Skeletal muscle tissue (tissue), 4 donors: Measurements from ENCODE around the gene TLL2. TPM values are rescaled to one million over a fixed set of nuclear protein-coding genes. Genes with fewer than 3 reads are reported as not detected.

ENCODE experiments used
- H3K27ac ChIP-seq: one replicate; pipeline ENCODE4 v1.7.0; 2013; ENCODE audit warnings: mild to moderate bottlenecking, low read depth, low read length, inconsistent platforms
- H3K27me3 ChIP-seq, 3 donors: one replicate each; pipeline ENCODE4 v1.7.0; 2013; ENCODE audit warnings: low read length in 3 of 3; ENCODE audit not compliant: control insufficient read depth in 3 of 3, insufficient read depth in 3 of 3
- H3K36me3 ChIP-seq, 3 donors: one replicate each; pipeline ENCODE4 v1.7.0; 2013; ENCODE audit warnings: low read length in 3 of 3; ENCODE audit not compliant: control insufficient read depth in 3 of 3, insufficient read depth in 3 of 3
- H3K4me1 ChIP-seq, 3 donors: one replicate each; pipeline ENCODE4 v1.7.0; 2013; ENCODE audit warnings: low read length in 3 of 3, mild to moderate bottlenecking in 3 of 3; ENCODE audit not compliant: control insufficient read depth in 3 of 3, insufficient read depth in 3 of 3
- H3K4me3 ChIP-seq, 3 donors: one replicate each; pipeline ENCODE4 v1.7.0; 2013; ENCODE audit warnings: low read length in 3 of 3
- H3K9ac ChIP-seq, 3 donors: one replicate each; pipeline ENCODE4 v1.7.0; 2013; ENCODE audit warnings: low read length in 3 of 3, mild to moderate bottlenecking in 3 of 3, moderate library complexity in 2 of 3, low read depth in 1 of 3
- H3K9me3 ChIP-seq, 3 donors: one replicate each; pipeline ENCODE4 v1.7.0; 2013; ENCODE audit warnings: low read length in 3 of 3; ENCODE audit not compliant: control insufficient read depth in 3 of 3
- total RNA-seq: library from RNA; depleted of rRNA; stranded (reverse); fragments of >200 nt; gene quantifications from one replicate; pipeline ENCODE4 v1.2.3, GENCODE V29; 2014
- donor health status: Osteomylitis.

TLL2 gene
- total RNA-seq, 1 donor from 2014 or later: 0.52 TPM

- Histone ChIP-seq H3K4me3 (no peak overlapping the region), H3K4me1 (peaks cover 8 to 13% (median 10%) of the 10 kb centered on the region in 3 donors), H3K36me3 (no peaks in the 10 kb centered on the region), H3K9me3 (no peaks in the 10 kb centered on the region), H3K27me3 (peaks cover 0 to 10% (median 4%) of the 10 kb centered on the region in 3 donors), H3K27ac (no peak overlapping the region), H3K9ac (no peak overlapping the region)
Measured at GRCh38 chr10:96370584-96371157, 143.1 kb downstream of the TLL2 start.

DNA sequence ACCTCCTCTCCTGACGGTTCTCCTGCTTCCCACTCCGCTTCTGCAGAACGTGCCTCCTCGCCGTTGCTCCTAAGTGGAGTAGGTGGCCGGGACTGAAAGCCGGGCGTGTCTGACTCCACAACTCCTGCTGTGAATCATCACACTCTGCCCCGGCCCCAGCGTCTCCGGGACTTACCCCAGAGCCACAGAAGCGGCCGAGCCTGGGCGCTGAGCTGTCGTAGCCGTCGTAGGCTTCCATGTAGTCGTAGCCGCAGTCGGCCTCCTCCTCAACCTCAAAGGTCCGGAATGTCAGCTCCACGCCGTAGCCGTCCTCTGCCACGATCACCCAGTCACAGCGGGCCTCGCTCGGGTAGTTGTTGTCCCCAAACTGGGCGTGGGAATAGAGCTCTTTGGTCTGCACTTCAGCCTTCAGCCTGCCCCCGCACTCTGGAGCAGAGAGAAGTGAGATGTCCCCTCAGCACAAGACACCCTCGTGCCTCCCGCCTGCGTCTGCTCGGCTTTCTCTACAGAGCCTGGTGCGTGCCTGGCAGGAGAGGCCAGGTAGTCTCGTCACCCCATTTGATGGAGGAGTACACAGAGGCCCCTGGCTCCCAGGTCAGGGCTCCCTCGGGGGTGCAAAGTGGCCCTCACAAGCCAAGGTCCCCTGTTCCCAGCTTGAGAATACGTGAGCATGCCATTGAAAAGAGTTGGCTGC is 143.7 kb downstream of the TLL2 start:
- H3K4me1 ChIP-seq: peaks cover 3 to 9% (median 8%) of the 10 kb centered on the region in 3 donors
- peaks cover 0 to 10% (median 4%) of the 10 kb centered on the region in 3 donors for H3K27me3 ChIP-seq
- H3K36me3 ChIP-seq: no peaks in the 10 kb centered on the region
- H3K4me3 ChIP-seq: no peak overlapping the region
- no peak overlapping the region for H3K9ac ChIP-seq
- no peak overlapping the region for H3K27ac ChIP-seq
- H3K9me3 ChIP-seq: no peaks in the 10 kb centered on the region

DNA sequence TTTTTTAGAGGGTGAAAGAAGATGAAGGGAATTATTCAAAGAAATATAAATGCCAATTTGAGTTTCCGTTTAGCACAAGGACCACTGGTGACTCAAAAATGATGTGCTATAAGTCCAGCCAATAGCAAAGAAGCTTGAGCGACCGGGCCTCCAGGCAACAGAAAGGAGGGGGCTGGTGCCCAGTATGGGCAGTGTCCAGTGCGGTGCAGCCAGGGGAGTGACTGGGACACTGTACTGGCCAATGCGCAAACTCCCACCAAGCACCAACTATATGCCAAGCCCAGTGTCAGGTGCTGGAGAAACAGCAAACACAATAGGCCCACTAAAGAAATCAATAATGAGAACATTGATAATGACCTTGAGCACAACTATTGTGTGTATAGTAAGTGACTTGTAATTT is 144.8 kb downstream of the TLL2 start:
- H3K9ac ChIP-seq: no peak overlapping the region
- H3K27me3 ChIP-seq: peaks cover 0 to 8% (median 4%) of the 10 kb centered on the region in 3 donors
- no peak overlapping the region for H3K4me3 ChIP-seq
- H3K9me3 ChIP-seq: no peaks in the 10 kb centered on the region
- H3K4me1 ChIP-seq: peaks cover 0 to 5% (median 3%) of the 10 kb centered on the region in 3 donors
- H3K27ac ChIP-seq: no peak overlapping the region
- no peaks in the 10 kb centered on the region for H3K36me3 ChIP-seq

GRCh38 chr10:96367470-96367869 is 146.3 kb downstream of the TLL2 start:
- H3K9me3 ChIP-seq: no peaks in the 10 kb centered on the region
- H3K36me3 ChIP-seq: no peaks in the 10 kb centered on the region
- H3K9ac ChIP-seq: no peak overlapping the region
- H3K4me1 ChIP-seq: peaks cover 0 to 5% (median 3%) of the 10 kb centered on the region in 3 donors
- H3K27me3 ChIP-seq: peaks cover 0 to 3% (median 0%) of the 10 kb centered on the region in 3 donors
- no peak overlapping the region for H3K4me3 ChIP-seq
- H3K27ac ChIP-seq: no peak overlapping the region

DNA sequence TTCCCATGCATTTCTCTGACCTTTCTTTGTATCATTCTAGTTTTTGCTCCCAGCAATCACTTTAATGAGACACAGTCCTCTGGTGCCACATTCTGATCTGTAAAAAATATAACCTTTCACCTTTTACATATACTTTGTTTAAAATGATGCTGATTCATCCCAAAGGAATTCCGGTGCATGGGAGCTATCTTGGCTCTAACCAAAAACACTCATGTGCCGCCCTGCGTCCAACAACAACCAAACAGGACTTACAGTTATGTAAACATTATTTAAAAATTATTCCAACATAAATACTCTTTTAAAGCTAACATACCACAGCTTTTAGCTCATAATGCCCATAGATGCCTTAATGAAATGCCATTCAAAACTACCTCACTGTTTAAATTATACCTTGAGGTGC is 147.2 kb downstream of the TLL2 start:
- Histone ChIP-seq H3K9ac (no peak overlapping the region), H3K9me3 (no peaks in the 10 kb centered on the region), H3K36me3 (no peaks in the 10 kb centered on the region), H3K4me1 (peaks cover 0 to 5% (median 3%) of the 10 kb centered on the region in 3 donors), H3K27ac (no peak overlapping the region), H3K27me3 (peaks cover 0 to 3% (median 0%) of the 10 kb centered on the region in 3 donors), H3K4me3 (no peak overlapping the region)

- H3K9me3 ChIP-seq: no peaks in the 10 kb centered on the region
- H3K4me1 ChIP-seq: peaks cover 0 to 5% (median 3%) of the 10 kb centered on the region in 3 donors
- H3K36me3 ChIP-seq: no peaks in the 10 kb centered on the region
- peaks cover 0 to 3% (median 0%) of the 10 kb centered on the region in 3 donors for H3K27me3 ChIP-seq
- H3K27ac ChIP-seq: no peak overlapping the region
- H3K9ac ChIP-seq: no peak overlapping the region
- H3K4me3 ChIP-seq: no peak overlapping the region
Measured at GRCh38 chr10:96365571-96365970, 148.2 kb downstream of the TLL2 start.

DNA sequence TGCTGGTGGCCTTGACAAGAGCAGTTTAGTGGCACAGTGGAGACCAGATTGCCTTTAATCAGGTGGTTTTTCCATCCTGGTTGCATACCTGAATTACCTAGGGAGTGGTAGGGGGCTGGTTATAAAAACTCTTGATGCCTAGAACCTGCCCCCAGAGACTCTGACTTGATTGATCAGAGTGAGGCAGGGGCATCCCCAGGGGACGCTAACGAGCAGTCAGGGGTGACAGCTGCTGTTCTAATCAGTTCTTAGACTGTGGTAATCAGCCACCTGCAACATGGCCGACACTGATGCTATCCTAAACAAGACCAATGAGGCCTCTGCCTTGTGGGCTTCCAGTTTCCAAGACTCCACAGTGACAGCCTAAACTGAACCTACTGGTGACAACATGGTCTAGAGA is 153.0 kb downstream of the TLL2 start:
- Histone ChIP-seq H3K27me3 (peaks cover 0 to 8% (median 5%) of the 10 kb centered on the region in 3 donors), H3K27ac (no peak overlapping the region), H3K9ac (no peak overlapping the region), H3K9me3 (no peaks in the 10 kb centered on the region), H3K4me3 (no peak overlapping the region), H3K4me1 (no peaks in the 10 kb centered on the region), H3K36me3 (no peaks in the 10 kb centered on the region)

- H3K9me3 ChIP-seq: no peaks in the 10 kb centered on the region
- H3K27ac ChIP-seq: no peak overlapping the region
- H3K27me3 ChIP-seq: peaks cover 0 to 13% (median 5%) of the 10 kb centered on the region in 3 donors
- H3K4me1 ChIP-seq: no peaks in the 10 kb centered on the region
- no peak overlapping the region for H3K4me3 ChIP-seq
- no peak overlapping the region for H3K9ac ChIP-seq
- H3K36me3 ChIP-seq: no peaks in the 10 kb centered on the region
Measured at GRCh38 chr10:96360331-96360730, 153.4 kb downstream of the TLL2 start.

- H3K36me3 ChIP-seq: no peaks in the 10 kb centered on the region
- H3K9ac ChIP-seq: no peak overlapping the region
- no peak overlapping the region for H3K4me3 ChIP-seq
- no peaks in the 10 kb centered on the region for H3K4me1 ChIP-seq
- no peaks in the 10 kb centered on the region for H3K9me3 ChIP-seq
- peaks cover 0 to 14% (median 5%) of the 10 kb centered on the region in 3 donors for H3K27me3 ChIP-seq
- H3K27ac ChIP-seq: no peak overlapping the region
Measured at GRCh38 chr10:96359616-96360015, 154.1 kb downstream of the TLL2 start.

DNA sequence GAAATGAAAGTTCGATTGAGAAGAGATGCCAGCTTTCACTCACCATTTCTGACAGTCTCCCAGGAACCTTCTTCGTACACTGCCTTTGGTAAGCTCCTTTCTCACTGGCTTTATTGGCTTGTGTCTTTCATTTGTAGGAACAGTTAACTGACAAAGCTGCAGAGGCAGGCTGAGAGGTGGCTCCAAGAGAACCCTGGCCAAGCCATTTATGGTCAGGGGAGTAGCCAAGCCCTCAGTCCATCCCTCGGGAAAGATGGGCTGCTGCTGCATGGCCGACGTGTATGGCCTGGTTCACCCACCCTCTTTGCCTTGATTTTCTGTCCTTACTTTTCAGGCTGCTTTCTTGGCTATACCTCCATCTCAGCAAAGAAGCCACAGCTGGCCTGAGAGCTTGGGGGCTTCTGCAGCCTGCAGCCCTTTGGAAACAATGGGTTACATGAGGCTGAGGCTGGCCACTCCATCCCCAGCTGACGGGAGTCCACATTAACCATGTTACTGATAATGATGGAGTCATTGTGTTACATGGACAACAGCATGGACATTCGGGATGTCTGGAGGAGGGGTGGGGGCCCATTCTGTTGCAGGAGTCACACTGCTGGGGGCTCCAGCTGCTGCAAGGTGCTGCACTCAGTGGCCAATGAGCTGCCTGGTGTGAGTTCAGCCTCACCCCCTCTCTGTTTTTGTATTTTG is 154.7 kb downstream of the TLL2 start, which contains the start of gene OPALIN:
OPALIN (minus strand) TSS at position 152 of the 690 bp plus-strand sequence; CDS start at position 46, 106 bp downstream.
- no peaks in the 10 kb centered on the region for H3K9me3 ChIP-seq

More for the DNA sequence above, 154.7 kb downstream of the TLL2 start, which contains the start of gene OPALIN:
- Histone ChIP-seq H3K4me3 (no peak within 1 kb of the TSS), H3K4me1 (no peaks in the 10 kb centered on the region), H3K9ac (no peak within 1 kb of the TSS), H3K27me3 (peaks cover 0 to 13% (median 5%) of the 10 kb centered on the region in 3 donors), H3K27ac (no peak within 1 kb of the TSS), H3K36me3 (no peaks in the 10 kb centered on the region)
